Tibial nerve (tissue), 4 donors: ENCODE results near the gene LCMT1.

ENCODE experiments used
- EP300 ChIP-seq, 2 donors: sonication (generic); formaldehyde crosslinking; IDR thresholded peaks; one replicate each; pipeline ENCODE4 v1.6.1; 2017; ENCODE audit warnings: antibody characterized with exemption in 2 of 2, mild to moderate bottlenecking in 1 of 2
- TF ChIP-seq, protein P1 (sequence below), 5 experiments: fragments of 200-600 bp in 3 of 5; fragments of 450-650 bp in 2 of 5; sonication (generic) in 3 of 5; IDR thresholded peaks; one replicate each; pipeline ENCODE4 v1.5.1; 2016 to 2019; ENCODE audit warnings: antibody characterized with exemption in 5 of 5, mild to moderate bottlenecking in 3 of 5, moderate library complexity in 2 of 5

GRCh38 chr16:25100511-25100910 is 11.0 kb upstream of the LCMT1 start:
- TF ChIP-seq EP300 (IDR thresholded peaks at IDR 0.05): no peak
- TF ChIP-seq, protein P1, sequence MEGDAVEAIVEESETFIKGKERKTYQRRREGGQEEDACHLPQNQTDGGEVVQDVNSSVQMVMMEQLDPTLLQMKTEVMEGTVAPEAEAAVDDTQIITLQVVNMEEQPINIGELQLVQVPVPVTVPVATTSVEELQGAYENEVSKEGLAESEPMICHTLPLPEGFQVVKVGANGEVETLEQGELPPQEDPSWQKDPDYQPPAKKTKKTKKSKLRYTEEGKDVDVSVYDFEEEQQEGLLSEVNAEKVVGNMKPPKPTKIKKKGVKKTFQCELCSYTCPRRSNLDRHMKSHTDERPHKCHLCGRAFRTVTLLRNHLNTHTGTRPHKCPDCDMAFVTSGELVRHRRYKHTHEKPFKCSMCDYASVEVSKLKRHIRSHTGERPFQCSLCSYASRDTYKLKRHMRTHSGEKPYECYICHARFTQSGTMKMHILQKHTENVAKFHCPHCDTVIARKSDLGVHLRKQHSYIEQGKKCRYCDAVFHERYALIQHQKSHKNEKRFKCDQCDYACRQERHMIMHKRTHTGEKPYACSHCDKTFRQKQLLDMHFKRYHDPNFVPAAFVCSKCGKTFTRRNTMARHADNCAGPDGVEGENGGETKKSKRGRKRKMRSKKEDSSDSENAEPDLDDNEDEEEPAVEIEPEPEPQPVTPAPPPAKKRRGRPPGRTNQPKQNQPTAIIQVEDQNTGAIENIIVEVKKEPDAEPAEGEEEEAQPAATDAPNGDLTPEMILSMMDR (IDR thresholded peaks at IDR 0.05): no peak
